ENCODE data around the gene CDC42SE2.
"Not testable (repeated sequence)": the region's sequence is repeated elsewhere in the genome, so short reads cannot be mapped to it uniquely, and the experiment has no call there.

CDC42SE2 gene

GRCh38 chr5:131250751-131251475 lies 12.9 kb upstream of the CDC42SE2 start:
- DNase-seq (ENCODE audit: low spot score) = no peak

GRCh38 chr5:131252824-131253171 lies 11.1 kb upstream of the CDC42SE2 start:
- peak; percentile 85 for DNase-seq (ENCODE audit: low spot score)

- not testable (repeated sequence) for DNase-seq (ENCODE audit: low spot score)
Measured at GRCh38 chr5:131254025-131254424, 9.8 kb upstream of the CDC42SE2 start.

GRCh38 chr5:131254741-131255140 lies 9.1 kb upstream of the CDC42SE2 start:
- peak; percentile 58 for DNase-seq (ENCODE audit: low spot score)

GRCh38 chr5:131256507-131256823 lies 7.4 kb upstream of the CDC42SE2 start:
- no peak for DNase-seq (ENCODE audit: low spot score)

- DNase-seq (ENCODE audit: low spot score) = no peak
Measured at GRCh38 chr5:131258733-131259132, 5.1 kb upstream of the CDC42SE2 start.

GRCh38 chr5:131259326-131259725 lies 4.5 kb upstream of the CDC42SE2 start:
- DNase-seq (ENCODE audit: low spot score) = no peak

GRCh38 chr5:131260895-131261294 lies 3.0 kb upstream of the CDC42SE2 start:
- no peak for DNase-seq (ENCODE audit: low spot score)

- no peak for DNase-seq (ENCODE audit: low spot score)
Measured at GRCh38 chr5:131261483-131261882, 2.4 kb upstream of the CDC42SE2 start.

- DNase-seq (ENCODE audit: low spot score) = no peak
Measured at GRCh38 chr5:131262953-131263541, 806 bp upstream of the CDC42SE2 start.

GRCh38 chr5:131264451-131265099 lies 722 bp downstream of the CDC42SE2 start:
- peak; percentile 48 for DNase-seq (ENCODE audit: low spot score)

GRCh38 chr5:131265311-131265803 lies 1.5 kb downstream of the CDC42SE2 start:
- DNase-seq (ENCODE audit: low spot score) = peak; percentile 55

GRCh38 chr5:131266370-131267060 lies 2.7 kb downstream of the CDC42SE2 start:
- DNase-seq (ENCODE audit: low spot score) = peak; percentile 68

- no peak for DNase-seq (ENCODE audit: low spot score)
Measured at GRCh38 chr5:131268758-131269370, 5.0 kb downstream of the CDC42SE2 start.

GRCh38 chr5:131270809-131271208 lies 7.0 kb downstream of the CDC42SE2 start:
- no peak for DNase-seq (ENCODE audit: low spot score)

GRCh38 chr5:131271888-131272287 lies 8.0 kb downstream of the CDC42SE2 start:
- DNase-seq (ENCODE audit: low spot score) = not testable (repeated sequence)

- no peak for DNase-seq (ENCODE audit: low spot score)
Measured at GRCh38 chr5:131272307-131272706, 8.5 kb downstream of the CDC42SE2 start.

GRCh38 chr5:131272724-131273123 lies 8.9 kb downstream of the CDC42SE2 start:
- peak; percentile 50 for DNase-seq (ENCODE audit: low spot score)

GRCh38 chr5:131274326-131275063 lies 10.6 kb downstream of the CDC42SE2 start:
- no peak for DNase-seq (ENCODE audit: low spot score)

- no peak for DNase-seq (ENCODE audit: low spot score)
Measured at GRCh38 chr5:131276072-131276471, 12.2 kb downstream of the CDC42SE2 start.

GRCh38 chr5:131277447-131277846 lies 13.6 kb downstream of the CDC42SE2 start:
- no peak for DNase-seq (ENCODE audit: low spot score)

Measured in CD4-positive, alpha-beta T cell treated with Interleukin-15 for 4 hours (primary cell).